Activated CD8-positive, alpha-beta memory T cell treated with anti-CD3 and anti-CD28 coated beads for 4 hours (primary cell): ENCODE measurements around the gene TNFRSF6B.

Experiments
- DNase-seq, 2 donors: peaks; one replicate each; pipeline ENCODE4 v3.0.0-alpha.2; 2020; ENCODE audit warnings: low read depth in 2 of 2

TNFRSF6B gene

GRCh38 chr20:63737945-63738686, 41.7 kb downstream of the TNFRSF6B start:
- no peak for DNase-seq

DNA sequence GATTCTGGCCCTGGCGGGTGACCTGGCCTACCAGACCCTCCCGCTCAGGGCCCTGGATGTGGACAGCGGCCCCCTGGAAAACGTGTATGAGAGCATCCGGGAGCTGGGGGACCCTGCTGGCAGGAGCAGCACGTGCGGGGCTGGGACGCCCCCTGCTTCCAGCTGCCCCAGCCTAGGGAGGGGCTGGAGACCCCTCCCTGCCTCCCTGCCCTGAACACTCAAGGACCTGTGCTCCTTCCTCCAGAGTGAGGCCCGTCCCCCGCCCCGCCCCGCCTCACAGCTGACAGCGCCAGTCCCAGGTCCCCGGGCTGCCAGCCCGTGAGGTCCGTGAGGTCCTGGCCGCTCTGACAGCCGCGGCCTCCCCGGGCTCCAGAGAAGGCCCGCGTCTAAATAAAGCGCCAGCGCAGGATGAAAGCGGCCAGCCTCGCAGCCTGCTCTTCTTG, 42.3 kb downstream of the TNFRSF6B start:
- no peak for DNase-seq

DNA sequence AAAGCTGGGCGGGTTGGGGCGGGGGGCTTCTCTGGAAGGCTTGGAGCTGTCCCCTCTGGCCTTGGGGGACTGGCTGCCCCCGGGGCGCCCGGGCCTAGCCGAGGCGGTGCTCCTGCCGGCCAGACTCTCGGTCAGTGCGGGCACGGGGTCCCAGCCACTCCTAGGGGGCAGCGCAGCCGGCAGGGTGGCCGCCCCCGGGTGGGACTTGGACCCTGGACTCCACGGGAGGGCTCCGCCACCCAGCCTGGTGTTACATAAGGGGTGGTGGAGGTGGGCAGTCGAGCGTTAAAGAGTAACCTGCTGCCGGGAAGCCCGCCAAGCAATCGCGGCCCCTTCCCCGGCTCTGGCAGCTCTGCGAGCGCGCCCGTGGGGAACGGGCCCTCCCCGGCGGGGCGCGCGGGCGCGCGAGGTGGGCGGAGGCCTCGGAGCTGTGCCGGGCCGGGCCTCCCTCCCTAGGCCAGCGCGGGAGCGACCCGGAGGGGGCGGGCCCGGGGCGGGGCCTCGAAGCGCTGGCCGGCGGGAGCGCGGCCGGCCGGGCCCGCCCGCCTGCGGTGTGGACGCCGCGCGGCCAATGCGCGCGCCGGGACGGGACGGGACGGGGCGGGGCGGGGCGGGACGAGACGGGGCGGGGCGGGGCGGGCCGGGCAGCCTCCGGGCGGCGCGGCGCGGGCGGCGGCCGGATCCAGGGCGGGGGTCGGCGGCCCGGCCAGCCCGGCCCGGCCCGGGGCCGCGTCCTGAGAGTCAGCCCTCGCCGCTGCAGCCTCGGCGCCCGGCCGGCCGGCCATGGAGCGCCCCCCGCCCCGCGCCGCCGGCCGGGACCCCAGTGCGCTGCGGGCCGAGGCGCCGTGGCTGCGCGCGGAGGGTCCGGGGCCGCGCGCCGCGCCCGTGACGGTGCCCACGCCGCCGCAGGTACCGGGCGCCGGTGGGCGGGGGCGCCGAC, 42.9 kb downstream of the TNFRSF6B start, which contains the start of gene SLC2A4RG:
Gene SLC2A4RG, plus strand, starts transcription at position 647 of the 940 bp plus-strand sequence. Its CDS starts 137 bp downstream, at position 784.
- DNase-seq = no peak

GRCh38 chr20:63740070-63740626, 43.7 kb downstream of the TNFRSF6B start:
- no peak for DNase-seq

- DNase-seq = no peak
Observed at GRCh38 chr20:63740627-63741353, 44.3 kb downstream of the TNFRSF6B start.

GRCh38 chr20:63741354-63741675, 44.9 kb downstream of the TNFRSF6B start:
- DNase-seq = no peak

- DNase-seq = no peak
Observed at GRCh38 chr20:63741676-63742380, 45.4 kb downstream of the TNFRSF6B start.

DNA sequence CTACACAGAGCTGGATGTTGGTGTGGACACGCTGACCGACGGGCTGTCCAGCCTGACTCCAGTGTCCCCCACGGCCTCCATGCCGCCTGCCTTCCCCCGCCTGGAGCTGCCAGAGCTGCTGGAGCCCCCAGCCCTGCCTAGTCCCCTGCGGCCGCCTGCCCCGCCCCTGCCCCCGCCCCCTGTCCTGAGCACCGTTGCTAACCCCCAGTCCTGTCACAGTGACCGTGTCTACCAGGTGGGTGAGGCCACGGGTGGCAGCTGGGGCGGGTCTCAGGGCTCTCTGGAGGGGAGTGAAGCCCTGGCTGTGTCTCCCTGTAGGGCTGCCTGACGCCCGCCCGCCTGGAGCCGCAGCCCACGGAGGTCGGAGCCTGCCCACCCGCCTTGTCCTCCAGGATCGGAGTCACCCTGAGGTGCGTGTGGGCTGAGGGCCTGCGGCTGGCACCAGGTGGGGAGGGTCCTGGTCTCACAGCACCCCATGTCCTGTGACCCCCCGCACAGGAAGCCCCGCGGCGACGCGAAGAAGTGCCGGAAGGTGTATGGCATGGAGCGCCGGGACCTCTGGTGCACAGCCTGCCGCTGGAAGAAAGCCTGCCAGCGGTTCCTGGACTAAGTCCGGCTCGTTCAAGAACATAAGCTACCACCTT, 46.1 kb downstream of the TNFRSF6B start:
- no peak for DNase-seq

- DNase-seq = no peak
Observed at GRCh38 chr20:63743210-63743970, 46.9 kb downstream of the TNFRSF6B start.

- no peak for DNase-seq
Observed at GRCh38 chr20:63744158-63744557, 47.7 kb downstream of the TNFRSF6B start.

DNA sequence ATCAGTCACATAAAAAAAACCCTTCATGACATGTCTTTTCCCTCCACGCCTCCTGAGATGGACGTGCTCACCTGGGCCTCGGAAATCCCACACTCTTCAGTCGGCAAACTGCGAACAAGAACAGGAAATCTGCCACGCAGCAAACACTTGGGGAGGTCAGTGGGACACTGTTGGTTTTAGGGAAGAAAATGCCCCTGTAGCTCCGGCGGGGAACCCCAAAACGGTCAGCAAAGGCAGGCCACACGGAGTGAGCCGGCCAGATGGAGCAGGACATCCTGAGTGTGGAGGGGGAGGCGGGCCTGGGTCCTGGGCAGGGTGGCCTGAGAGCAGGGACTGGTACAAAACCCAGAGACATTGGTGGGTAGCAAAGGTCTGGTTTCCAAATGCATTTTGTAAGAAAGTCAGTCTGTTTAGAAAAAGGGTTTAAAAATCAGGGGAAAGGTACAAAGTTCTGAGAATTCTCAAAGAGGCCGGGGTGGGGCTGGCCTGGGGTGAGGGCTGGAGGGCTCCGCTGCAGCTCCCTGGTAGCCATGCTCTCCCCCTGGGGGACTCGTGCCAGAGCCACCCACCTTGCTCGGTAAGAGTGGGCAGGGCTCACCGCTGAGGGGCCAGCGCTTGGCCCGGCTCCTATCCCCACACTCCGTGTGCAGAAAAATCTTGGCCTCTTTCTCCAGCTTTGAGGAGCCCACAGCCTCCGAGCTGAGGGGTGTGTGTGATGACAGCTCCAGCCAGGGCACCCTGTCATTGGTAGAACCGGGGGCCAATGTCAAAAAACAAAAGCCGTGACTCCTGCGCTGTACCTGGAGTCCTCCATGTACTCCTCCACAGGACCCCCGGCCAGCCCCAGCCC, 48.3 kb downstream of the TNFRSF6B start:
- DNase-seq = no peak

DNA sequence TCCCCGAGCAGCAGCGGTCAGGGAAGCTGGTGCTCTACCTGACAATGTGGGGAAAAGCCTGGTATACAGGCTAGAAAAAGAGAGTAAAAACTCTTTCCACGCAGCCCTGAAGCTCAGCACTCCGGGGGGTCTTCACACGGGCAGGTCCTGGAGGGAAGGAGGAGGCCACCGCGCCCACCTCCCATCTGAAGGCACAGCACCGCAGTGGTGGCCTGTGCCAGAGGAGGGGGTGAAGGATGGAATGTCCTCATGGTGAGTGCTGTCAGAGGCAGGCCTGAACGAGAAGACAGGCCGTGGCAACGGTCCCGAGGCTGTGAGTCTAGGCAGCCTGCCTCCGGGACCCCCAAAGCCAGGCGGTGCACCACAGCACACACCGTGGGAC, 49.0 kb downstream of the TNFRSF6B start:
- DNase-seq = no peak

DNA sequence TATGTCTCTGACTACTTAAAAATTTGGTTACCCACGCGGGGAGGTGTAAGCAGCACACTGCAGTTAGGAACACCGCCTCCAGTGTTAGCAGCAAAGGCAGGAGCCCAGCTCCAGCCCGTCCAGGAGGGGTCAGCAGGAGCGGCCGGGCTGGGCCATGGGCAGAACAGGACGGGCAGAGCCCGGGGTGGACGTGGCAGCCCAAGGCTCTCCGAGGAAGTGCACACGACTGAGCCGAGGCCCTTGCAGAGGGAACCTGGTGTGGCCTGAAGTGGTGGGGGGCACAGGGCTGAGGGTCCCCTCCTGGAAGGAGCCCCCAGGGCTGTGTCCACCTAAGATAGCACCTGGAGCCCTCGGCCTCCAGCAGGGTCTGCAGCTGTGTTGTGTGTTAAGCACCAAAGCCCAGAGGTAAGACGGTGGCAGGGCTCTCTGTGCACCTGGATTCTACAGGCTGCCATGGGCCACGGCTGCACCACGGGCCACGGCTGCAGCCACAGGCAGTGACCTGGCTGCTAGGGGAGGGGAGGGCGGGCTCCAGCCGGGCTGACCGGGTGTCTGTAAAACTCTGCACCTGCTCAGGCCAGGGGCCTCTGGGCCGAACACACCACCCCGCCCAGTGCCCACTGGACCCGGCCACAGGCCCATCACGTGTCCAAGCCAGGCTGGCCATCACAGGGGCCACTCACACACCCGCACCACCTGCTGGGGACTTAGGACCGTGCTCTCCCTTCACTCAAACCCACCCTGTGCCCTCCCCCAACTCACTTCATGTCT, 49.7 kb downstream of the TNFRSF6B start:
- no peak for DNase-seq

- no peak for DNase-seq
Observed at GRCh38 chr20:63746751-63747315, 50.4 kb downstream of the TNFRSF6B start.

DNA sequence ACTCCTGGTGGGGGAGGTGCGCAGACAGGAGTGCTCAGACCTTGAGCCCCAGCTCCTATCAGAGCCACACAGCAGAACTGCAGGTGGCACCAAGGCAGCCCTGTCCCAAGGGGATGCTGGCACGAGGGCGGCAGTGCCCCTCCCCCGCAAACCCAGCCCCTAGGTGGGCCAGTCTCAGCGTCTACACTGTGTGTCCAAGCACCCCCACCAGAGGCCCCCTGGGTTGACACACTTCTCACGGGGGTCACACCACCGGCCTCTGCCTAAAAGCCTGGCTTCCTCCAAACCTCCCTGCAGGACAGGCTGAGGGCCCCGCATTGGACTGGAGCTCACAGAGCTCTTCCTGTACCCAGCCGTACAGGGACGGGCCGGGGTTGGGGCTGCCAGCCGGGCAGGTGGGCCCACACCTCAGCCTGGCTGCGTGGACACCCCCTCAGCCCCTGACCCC, 51.2 kb downstream of the TNFRSF6B start:
- DNase-seq = no peak
